ENCODE results near the gene TMEM176B. TPM values are rescaled to one million over a fixed set of nuclear protein-coding genes. Genes with fewer than 3 reads are reported as not detected.
A peak's percentile ranks its signal among the peaks of the same experiment; 100 is the strongest.

TMEM176B gene
- polyA plus RNA-seq, 1 donor = 291 TPM

GRCh38 chr7:150793569-150794238, 6.5 kb downstream of the TMEM176B start:
- no CpG with 5 or more reads among the region's 6 CpGs for WGBS (ENCODE audit: insufficient coverage, low lambda C conversion rate)
- Histone ChIP-seq H3K9me3 (ENCODE audit: control insufficient read depth, low read depth, low read length) (no peaks in the 10 kb centered on the region), H3K4me1 (ENCODE audit: control insufficient read depth, insufficient read depth, low read length) (peaks cover 12% of the 10 kb centered on the region), H3K4me3 (ENCODE audit: low read length) (no peak overlapping the region), H3K27ac (ENCODE audit: low read length) (no peak overlapping the region), H3K27me3 (ENCODE audit: control insufficient read depth, insufficient read depth, low read length) (no peaks in the 10 kb centered on the region), H3K36me3 (ENCODE audit: control insufficient read depth, insufficient read depth, low read length) (peaks cover 68% of the 10 kb centered on the region)
- no peak for DNase-seq

- Histone ChIP-seq H3K27ac (ENCODE audit: low read length) (no peak overlapping the region), H3K36me3 (ENCODE audit: control insufficient read depth, insufficient read depth, low read length) (peaks cover 69% of the 10 kb centered on the region), H3K4me3 (ENCODE audit: low read length) (no peak overlapping the region), H3K4me1 (ENCODE audit: control insufficient read depth, insufficient read depth, low read length) (peaks cover 26% of the 10 kb centered on the region), H3K9me3 (ENCODE audit: control insufficient read depth, low read depth, low read length) (no peaks in the 10 kb centered on the region), H3K27me3 (ENCODE audit: control insufficient read depth, insufficient read depth, low read length) (no peaks in the 10 kb centered on the region)
- WGBS (ENCODE audit: insufficient coverage, low lambda C conversion rate) = 100% methylated on average over 1 of the region's 12 CpGs
- no peak for DNase-seq
Measured at GRCh38 chr7:150791746-150792452, 8.3 kb downstream of the TMEM176B start.

GRCh38 chr7:150791304-150791703, 8.9 kb downstream of the TMEM176B start:
- Histone ChIP-seq H3K27me3 (ENCODE audit: control insufficient read depth, insufficient read depth, low read length) (no peaks in the 10 kb centered on the region), H3K4me3 (ENCODE audit: low read length) (no peak overlapping the region), H3K9me3 (ENCODE audit: control insufficient read depth, low read depth, low read length) (no peaks in the 10 kb centered on the region), H3K4me1 (ENCODE audit: control insufficient read depth, insufficient read depth, low read length) (peaks cover 26% of the 10 kb centered on the region), H3K36me3 (ENCODE audit: control insufficient read depth, insufficient read depth, low read length) (peaks cover 68% of the 10 kb centered on the region), H3K27ac (ENCODE audit: low read length) (no peak overlapping the region)
- no CpG with 5 or more reads among the region's 5 CpGs for WGBS (ENCODE audit: insufficient coverage, low lambda C conversion rate)
- no peak for DNase-seq

- H3K27ac ChIP-seq (ENCODE audit: low read length) = no peak overlapping the region
- no peaks in the 10 kb centered on the region for H3K9me3 ChIP-seq (ENCODE audit: control insufficient read depth, low read depth, low read length)
- 69% methylated on average over 2 of the region's 9 CpGs for WGBS (ENCODE audit: insufficient coverage, low lambda C conversion rate)
- H3K4me3 ChIP-seq (ENCODE audit: low read length) = no peak overlapping the region
- no peaks in the 10 kb centered on the region for H3K27me3 ChIP-seq (ENCODE audit: control insufficient read depth, insufficient read depth, low read length)
- no peak for DNase-seq
- H3K36me3 ChIP-seq (ENCODE audit: control insufficient read depth, insufficient read depth, low read length) = peaks cover 61% of the 10 kb centered on the region
- peaks cover 26% of the 10 kb centered on the region for H3K4me1 ChIP-seq (ENCODE audit: control insufficient read depth, insufficient read depth, low read length)
Measured at GRCh38 chr7:150790416-150791075, 9.6 kb downstream of the TMEM176B start.

- H3K4me1 ChIP-seq (ENCODE audit: control insufficient read depth, insufficient read depth, low read length) = peaks cover 29% of the 10 kb centered on the region
- H3K36me3 ChIP-seq (ENCODE audit: control insufficient read depth, insufficient read depth, low read length) = peaks cover 45% of the 10 kb centered on the region
- peak in 1 of 2 donors; percentile 37 for DNase-seq
- H3K27ac ChIP-seq (ENCODE audit: low read length) = peak overlapping the region; percentile 42
- no peaks in the 10 kb centered on the region for H3K9me3 ChIP-seq (ENCODE audit: control insufficient read depth, low read depth, low read length)
- H3K4me3 ChIP-seq (ENCODE audit: low read length) = no peak overlapping the region
- WGBS (ENCODE audit: insufficient coverage, low lambda C conversion rate) = no CpG with 5 or more reads among the region's 9 CpGs
- H3K27me3 ChIP-seq (ENCODE audit: control insufficient read depth, insufficient read depth, low read length) = no peaks in the 10 kb centered on the region
Measured at GRCh38 chr7:150788474-150789269, 11.5 kb downstream of the TMEM176B start.

GRCh38 chr7:150787321-150788281, 12.6 kb downstream of the TMEM176B start:
- Histone ChIP-seq H3K36me3 (ENCODE audit: control insufficient read depth, insufficient read depth, low read length) (peaks cover 34% of the 10 kb centered on the region), H3K9me3 (ENCODE audit: control insufficient read depth, low read depth, low read length) (no peaks in the 10 kb centered on the region), H3K27ac (ENCODE audit: low read length) (peak overlapping the region; percentile 42), H3K4me3 (ENCODE audit: low read length) (no peak overlapping the region), H3K4me1 (ENCODE audit: control insufficient read depth, insufficient read depth, low read length) (peaks cover 30% of the 10 kb centered on the region), H3K27me3 (ENCODE audit: control insufficient read depth, insufficient read depth, low read length) (no peaks in the 10 kb centered on the region)
- whole genome bisulfite sequencing (ENCODE audit: insufficient coverage, low lambda C conversion rate) = no CpG with 5 or more reads among the region's 10 CpGs
- peak in 1 of 2 donors; percentile 53 for DNase-seq

- Histone ChIP-seq H3K9me3 (ENCODE audit: control insufficient read depth, low read depth, low read length) (no peaks in the 10 kb centered on the region), H3K4me1 (ENCODE audit: control insufficient read depth, insufficient read depth, low read length) (peaks cover 30% of the 10 kb centered on the region), H3K27me3 (ENCODE audit: control insufficient read depth, insufficient read depth, low read length) (no peaks in the 10 kb centered on the region), H3K27ac (ENCODE audit: low read length) (peak overlapping the region; percentile 83), H3K4me3 (ENCODE audit: low read length) (no peak overlapping the region), H3K36me3 (ENCODE audit: control insufficient read depth, insufficient read depth, low read length) (peaks cover 11% of the 10 kb centered on the region)
- WGBS (ENCODE audit: insufficient coverage, low lambda C conversion rate) = no CpG with 5 or more reads among the region's 4 CpGs
- peak; percentile 57 to 81 for DNase-seq
Measured at GRCh38 chr7:150784954-150785353, 15.2 kb downstream of the TMEM176B start.

GRCh38 chr7:150784120-150784736, 15.9 kb downstream of the TMEM176B start:
- Histone ChIP-seq H3K36me3 (ENCODE audit: control insufficient read depth, insufficient read depth, low read length) (peaks cover 5% of the 10 kb centered on the region), H3K4me1 (ENCODE audit: control insufficient read depth, insufficient read depth, low read length) (peaks cover 30% of the 10 kb centered on the region)
- DNase-seq = peak; percentile 90 to 95

GRCh38 chr7:150781961-150782360, 18.2 kb downstream of the TMEM176B start:
- peaks cover 20% of the 10 kb centered on the region for H3K4me1 ChIP-seq (ENCODE audit: control insufficient read depth, insufficient read depth, low read length)
- H3K4me3 ChIP-seq (ENCODE audit: low read length) = no peak overlapping the region
- H3K27ac ChIP-seq (ENCODE audit: low read length) = no peak overlapping the region
- H3K36me3 ChIP-seq (ENCODE audit: control insufficient read depth, insufficient read depth, low read length) = no peaks in the 10 kb centered on the region
- whole genome bisulfite sequencing (ENCODE audit: insufficient coverage, low lambda C conversion rate) = 100% methylated on average over 1 of the region's 2 CpGs
- no peak for DNase-seq
- no peaks in the 10 kb centered on the region for H3K27me3 ChIP-seq (ENCODE audit: control insufficient read depth, insufficient read depth, low read length)
- H3K9me3 ChIP-seq (ENCODE audit: control insufficient read depth, low read depth, low read length) = no peaks in the 10 kb centered on the region

More at GRCh38 chr7:150784120-150784736, 15.9 kb downstream of the TMEM176B start:
- H3K9me3 ChIP-seq (ENCODE audit: control insufficient read depth, low read depth, low read length) = no peaks in the 10 kb centered on the region
- WGBS (ENCODE audit: insufficient coverage, low lambda C conversion rate) = 8% methylated on average over 2 of the region's 9 CpGs
- no peak overlapping the region for H3K4me3 ChIP-seq (ENCODE audit: low read length)
- no peaks in the 10 kb centered on the region for H3K27me3 ChIP-seq (ENCODE audit: control insufficient read depth, insufficient read depth, low read length)
- H3K27ac ChIP-seq (ENCODE audit: low read length) = peak overlapping the region; percentile 83
